Right lung (tissue), 5 donors: ENCODE data around the gene GDF7. TPM values are rescaled to one million over a fixed set of nuclear protein-coding genes. Genes with fewer than 3 reads are reported as not detected.

Experiments
- DNase-seq, 2 donors: peaks; one replicate each; pipeline ENCODE4 v3.0.0-alpha.2; 2013
- polyA plus RNA-seq, 5 donors: library from polyadenylated mRNA; unstranded; fragments of 120-200 nt; gene quantifications; one replicate each; pipeline versions ENCODE4 v1.2.1 to v1.2.3, GENCODE V29; 2013; ENCODE audit warnings: inconsistent platforms in 1 of 5, low replicate concordance in 1 of 5; ENCODE audit not compliant: insufficient read length in 5 of 5, insufficient read depth in 1 of 5

GDF7 gene
- polyA plus RNA-seq, 5 donors = 0.16 to 0.40 (median 0.36) TPM

- no peak for DNase-seq
Observed at GRCh38 chr2:20643060-20643459, 23.9 kb upstream of the GDF7 start.

GRCh38 chr2:20643826-20644225, 23.1 kb upstream of the GDF7 start:
- no peak for DNase-seq

GRCh38 chr2:20645301-20645701, 21.6 kb upstream of the GDF7 start:
- no peak for DNase-seq

GRCh38 chr2:20645761-20646160, 21.2 kb upstream of the GDF7 start:
- DNase-seq = no peak

- DNase-seq = no peak
Observed at GRCh38 chr2:20646446-20646845, 20.5 kb upstream of the GDF7 start.

- no peak for DNase-seq
Observed at GRCh38 chr2:20647211-20647610, 19.7 kb upstream of the GDF7 start.

- DNase-seq = no peak
Observed at GRCh38 chr2:20647738-20648137, 19.2 kb upstream of the GDF7 start.

- no peak for DNase-seq
Observed at GRCh38 chr2:20648206-20648605, 18.7 kb upstream of the GDF7 start.

- DNase-seq = no peak
Observed at GRCh38 chr2:20648831-20649230, 18.1 kb upstream of the GDF7 start.

GRCh38 chr2:20649576-20649975, 17.4 kb upstream of the GDF7 start:
- no peak for DNase-seq

- no peak for DNase-seq
Observed at GRCh38 chr2:20649976-20650375, 17.0 kb upstream of the GDF7 start.

GRCh38 chr2:20650393-20650876, 16.5 kb upstream of the GDF7 start:
- no peak for DNase-seq

GRCh38 chr2:20650877-20651730, 15.8 kb upstream of the GDF7 start, which contains the start of gene HS1BP3:
HS1BP3 (minus strand) TSS chr2:20651098; CDS start chr2:20651063, 35 bp downstream.
- peak; percentile 90 for DNase-seq

GRCh38 chr2:20651731-20652099, 15.2 kb upstream of the GDF7 start:
- no peak for DNase-seq

- no peak for DNase-seq
Observed at GRCh38 chr2:20652141-20652540, 14.8 kb upstream of the GDF7 start.

- DNase-seq = no peak
Observed at GRCh38 chr2:20652673-20653575, 14.0 kb upstream of the GDF7 start.

- DNase-seq = no peak
Observed at GRCh38 chr2:20653695-20654534, 13.0 kb upstream of the GDF7 start.

- no peak for DNase-seq
Observed at GRCh38 chr2:20654535-20654813, 12.5 kb upstream of the GDF7 start.

GRCh38 chr2:20656561-20656960, 10.4 kb upstream of the GDF7 start:
- DNase-seq = no peak

GRCh38 chr2:20657522-20658235, 9.3 kb upstream of the GDF7 start:
- no peak for DNase-seq
